ENCODE data around the gene RIIAD1.
"Not testable (repeated sequence)": the region's sequence is repeated elsewhere in the genome, so short reads cannot be mapped to it uniquely, and the experiment has no call there.

The RIIAD1 gene

GRCh38 chr1:151711044-151711800 is 10.1 kb upstream of the RIIAD1 start:
- no peak for DNase-seq

GRCh38 chr1:151711951-151712350 is 9.4 kb upstream of the RIIAD1 start:
- no peak for DNase-seq

GRCh38 chr1:151713044-151713443 is 8.3 kb upstream of the RIIAD1 start:
- DNase-seq: no peak

GRCh38 chr1:151713874-151714273 is 7.4 kb upstream of the RIIAD1 start:
- DNase-seq: no peak

GRCh38 chr1:151714820-151715725 is 6.2 kb upstream of the RIIAD1 start:
- no peak for DNase-seq

- DNase-seq: no peak
Observed at GRCh38 chr1:151715726-151716404, 5.5 kb upstream of the RIIAD1 start.

- DNase-seq: no peak
Observed at GRCh38 chr1:151716405-151716762, 4.9 kb upstream of the RIIAD1 start.

- DNase-seq: no peak
Observed at GRCh38 chr1:151716771-151717631, 4.3 kb upstream of the RIIAD1 start, which contains the start of gene CELF3. Gene CELF3, minus strand, starts transcription at chr1:151716803. Its CDS starts 783 bp downstream, at chr1:151716020.

GRCh38 chr1:151718011-151718431 is 3.3 kb upstream of the RIIAD1 start:
- DNase-seq: no peak

GRCh38 chr1:151718666-151719065 is 2.7 kb upstream of the RIIAD1 start:
- DNase-seq: no peak

- no peak for DNase-seq
Observed at GRCh38 chr1:151720125-151720524, 1.2 kb upstream of the RIIAD1 start.

GRCh38 chr1:151720554-151720953 is 768 bp upstream of the RIIAD1 start:
- DNase-seq: no peak

- DNase-seq: no peak
Observed at GRCh38 chr1:151721788-151722510, 627 bp downstream of the RIIAD1 start.

- DNase-seq: no peak
Observed at GRCh38 chr1:151723726-151724370, 2.5 kb downstream of the RIIAD1 start.

GRCh38 chr1:151728151-151729054 is 7.1 kb downstream of the RIIAD1 start:
- no peak for DNase-seq

- DNase-seq: no peak
Observed at GRCh38 chr1:151729157-151729965, 8.0 kb downstream of the RIIAD1 start.

GRCh38 chr1:151729966-151730291 is 8.6 kb downstream of the RIIAD1 start:
- no peak for DNase-seq

- DNase-seq: no peak
Observed at GRCh38 chr1:151733126-151733525, 11.8 kb downstream of the RIIAD1 start.

GRCh38 chr1:151733995-151734394 is 12.7 kb downstream of the RIIAD1 start:
- DNase-seq: not testable (repeated sequence)

Measured in GF-D8 (cell line).